HL-60 (cell line): ENCODE data around the gene RPH3AL.

Experiments
- DNase-seq, 2 experiments: peaks; one replicate each; pipeline ENCODE4 v3.0.0-alpha.2; 2010 to 2020; ENCODE audit warnings: low read depth in 1 of 2, low spot score in 1 of 2
- H3K27ac ChIP-seq: fragments of 250-450 bp; sonication (Bioruptor Pico); replicated peaks from 2 replicates; pipeline ENCODE4 v1.5.1; 2020; ENCODE audit warnings: mild to moderate bottlenecking, moderate library complexity
- H3K27me3 ChIP-seq: fragments of 250-450 bp; sonication (Bioruptor Pico); 2 replicates; pipeline ENCODE4 v1.5.1; 2021; ENCODE audit warnings: mild to moderate bottlenecking, moderate library complexity; ENCODE audit not compliant: insufficient read depth, poor library complexity, severe bottlenecking
- H3K4me3 ChIP-seq: replicated peaks from 2 replicates; pipeline ENCODE4 v1.5.1; 2011; ENCODE audit warnings: mild to moderate bottlenecking, control low read depth, low read length; ENCODE audit not compliant: insufficient read depth
- CTCF ChIP-seq: IDR thresholded peaks from one replicate; pipeline ENCODE4 v1.5.1; 2011; ENCODE audit warnings: low read length, control low read depth, inconsistent platforms; ENCODE audit not compliant: insufficient read depth
- GABPA ChIP-seq: IDR thresholded peaks from 2 replicates; pipeline ENCODE4 v1.6.1; 2012; ENCODE audit warnings: low read depth
- POLR2AphosphoS5 ChIP-seq: IDR thresholded peaks from 2 replicates; pipeline ENCODE4 v1.6.1; 2012; ENCODE audit warnings: low read depth
- SPI1 ChIP-seq: IDR thresholded peaks from 2 replicates; pipeline ENCODE4 v1.6.1; 2012; ENCODE audit warnings: low read depth, mild to moderate bottlenecking, borderline replicate concordance
- TF ChIP-seq, protein P1 (sequence below): IDR thresholded peaks from 2 replicates; pipeline ENCODE4 v1.6.1; 2012; ENCODE audit warnings: low read depth; ENCODE audit not compliant: insufficient replicate concordance

Gene RPH3AL

DNA sequence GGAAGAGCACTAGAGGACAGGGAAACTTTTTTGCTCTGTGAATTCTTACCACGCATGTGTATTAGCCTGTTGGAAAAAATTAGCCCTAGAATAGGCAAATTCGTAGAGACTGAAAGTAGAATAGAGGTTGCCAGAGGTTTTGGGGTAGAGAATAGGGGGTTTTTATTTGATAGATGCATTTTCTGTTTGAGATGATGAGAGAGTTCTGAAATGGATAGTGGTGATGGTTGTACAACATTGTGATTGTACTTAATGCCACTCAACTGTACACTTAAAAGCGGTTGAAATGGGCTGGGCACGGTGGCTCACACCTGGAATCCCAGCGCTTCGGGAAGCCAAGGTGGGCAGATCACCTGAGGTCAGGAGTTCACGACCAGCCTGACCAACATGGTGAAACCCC lies 163.2 kb downstream of the RPH3AL start:
- no peak for TF ChIP-seq POLR2AphosphoS5
- TF ChIP-seq, protein P1, sequence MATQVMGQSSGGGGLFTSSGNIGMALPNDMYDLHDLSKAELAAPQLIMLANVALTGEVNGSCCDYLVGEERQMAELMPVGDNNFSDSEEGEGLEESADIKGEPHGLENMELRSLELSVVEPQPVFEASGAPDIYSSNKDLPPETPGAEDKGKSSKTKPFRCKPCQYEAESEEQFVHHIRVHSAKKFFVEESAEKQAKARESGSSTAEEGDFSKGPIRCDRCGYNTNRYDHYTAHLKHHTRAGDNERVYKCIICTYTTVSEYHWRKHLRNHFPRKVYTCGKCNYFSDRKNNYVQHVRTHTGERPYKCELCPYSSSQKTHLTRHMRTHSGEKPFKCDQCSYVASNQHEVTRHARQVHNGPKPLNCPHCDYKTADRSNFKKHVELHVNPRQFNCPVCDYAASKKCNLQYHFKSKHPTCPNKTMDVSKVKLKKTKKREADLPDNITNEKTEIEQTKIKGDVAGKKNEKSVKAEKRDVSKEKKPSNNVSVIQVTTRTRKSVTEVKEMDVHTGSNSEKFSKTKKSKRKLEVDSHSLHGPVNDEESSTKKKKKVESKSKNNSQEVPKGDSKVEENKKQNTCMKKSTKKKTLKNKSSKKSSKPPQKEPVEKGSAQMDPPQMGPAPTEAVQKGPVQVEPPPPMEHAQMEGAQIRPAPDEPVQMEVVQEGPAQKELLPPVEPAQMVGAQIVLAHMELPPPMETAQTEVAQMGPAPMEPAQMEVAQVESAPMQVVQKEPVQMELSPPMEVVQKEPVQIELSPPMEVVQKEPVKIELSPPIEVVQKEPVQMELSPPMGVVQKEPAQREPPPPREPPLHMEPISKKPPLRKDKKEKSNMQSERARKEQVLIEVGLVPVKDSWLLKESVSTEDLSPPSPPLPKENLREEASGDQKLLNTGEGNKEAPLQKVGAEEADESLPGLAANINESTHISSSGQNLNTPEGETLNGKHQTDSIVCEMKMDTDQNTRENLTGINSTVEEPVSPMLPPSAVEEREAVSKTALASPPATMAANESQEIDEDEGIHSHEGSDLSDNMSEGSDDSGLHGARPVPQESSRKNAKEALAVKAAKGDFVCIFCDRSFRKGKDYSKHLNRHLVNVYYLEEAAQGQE = no peak
- no peak for TF ChIP-seq GABPA
- no peak for TF ChIP-seq CTCF
- TF ChIP-seq SPI1 = no peak
- DNase-seq = no peak
- Histone ChIP-seq H3K4me3 (no peak overlapping the region), H3K27ac (no peak overlapping the region), H3K27me3 (no peaks in the 10 kb centered on the region)

GRCh38 chr17:187130-187529 lies 165.5 kb downstream of the RPH3AL start:
- no peak overlapping the region for H3K4me3 ChIP-seq
- TF ChIP-seq CTCF (no peak), GABPA (no peak), SPI1 (no peak), POLR2AphosphoS5 (no peak)
- TF ChIP-seq, protein P1 = no peak
- no peaks in the 10 kb centered on the region for H3K27me3 ChIP-seq
- H3K27ac ChIP-seq = no peak overlapping the region
- no peak for DNase-seq

- Histone ChIP-seq H3K27me3 (no peaks in the 10 kb centered on the region), H3K4me3 (no peak overlapping the region), H3K27ac (no peak overlapping the region)
- DNase-seq = no peak
- TF ChIP-seq SPI1 = no peak
- TF ChIP-seq POLR2AphosphoS5 = no peak
- TF ChIP-seq, protein P1 = no peak
- TF ChIP-seq CTCF = no peak
- no peak for TF ChIP-seq GABPA
Observed at GRCh38 chr17:185445-186138, 167.0 kb downstream of the RPH3AL start.
